ENCODE data around the gene DLGAP1.

- TF ChIP-seq CTCF (IDR thresholded peaks at IDR 0.05) (no peak), POLR2AphosphoS5 (IDR thresholded peaks at IDR 0.05) (no peak), POLR2A (IDR thresholded peaks at IDR 0.05) (no peak)
Measured at GRCh38 chr18:4267641-4268040, 187.5 kb downstream of the DLGAP1 start.

All from breast epithelium (tissue), 3 donors.